G401 (cell line): Measurements from ENCODE around the gene HSPA4. TPM values are rescaled to one million over a fixed set of nuclear protein-coding genes. Genes with fewer than 3 reads are reported as not detected.

Source experiments
- DNase-seq: peaks from one replicate; pipeline ENCODE4 v3.0.0-alpha.2; 2015; ENCODE audit warnings: low spot score
- in situ Hi-C: cut with HindIII; loops from 2 replicates; pipeline ENCODE4 v1.10.0; 2016; ENCODE audit warnings: low sequenced_read_pairs, mixed read lengths
- total RNA-seq: library from RNA; depleted of rRNA; stranded (reverse); fragments of >200 nt; shearing (Covaris generic); gene quantifications from 2 replicates; pipeline ENCODE4 v1.2.3, GENCODE V29; 2014

The HSPA4 gene
- total RNA-seq, 1 experiment from 2014 or later, result 267 TPM

DNA sequence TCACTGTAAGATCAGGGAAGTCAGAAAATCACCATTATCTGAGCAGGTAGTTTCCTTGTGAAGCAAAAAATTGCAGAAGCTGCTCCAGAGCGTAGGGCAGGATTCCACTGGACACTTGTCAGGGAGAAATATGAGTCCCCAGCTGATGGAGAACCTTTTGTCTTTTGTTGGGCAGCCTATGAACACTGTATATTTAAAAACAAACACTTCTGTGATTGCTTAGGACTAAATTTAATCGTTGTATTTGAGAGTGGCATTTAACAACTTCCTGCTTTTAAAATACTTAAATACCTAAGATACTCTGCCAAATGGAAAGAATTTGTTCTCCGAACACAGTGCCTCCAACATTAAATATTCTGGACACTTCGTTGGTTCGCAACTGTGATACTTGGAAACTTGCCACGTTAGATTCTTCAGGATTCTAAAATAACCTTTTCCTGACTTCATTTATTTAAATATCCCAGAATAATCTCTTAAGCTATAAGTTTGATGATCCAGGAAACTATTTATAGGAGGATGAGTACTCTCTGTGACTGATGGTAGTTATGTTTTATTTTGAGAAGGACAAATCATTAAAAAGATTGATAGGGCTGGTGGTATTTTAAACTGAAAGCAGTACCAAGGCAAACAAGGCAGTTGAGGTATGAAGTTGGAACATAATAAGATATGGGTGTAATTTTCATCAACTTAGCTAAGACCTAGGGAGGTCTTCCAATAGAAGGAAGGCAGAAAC lies 2.7 kb upstream of the HSPA4 start:
- in situ Hi-C loops, result no loop called here
- no peak for DNase-seq

GRCh38 chr5:133049726-133050048 lies 2.1 kb upstream of the HSPA4 start:
- no peak for DNase-seq
- in situ Hi-C loops, result no loop called here

DNA sequence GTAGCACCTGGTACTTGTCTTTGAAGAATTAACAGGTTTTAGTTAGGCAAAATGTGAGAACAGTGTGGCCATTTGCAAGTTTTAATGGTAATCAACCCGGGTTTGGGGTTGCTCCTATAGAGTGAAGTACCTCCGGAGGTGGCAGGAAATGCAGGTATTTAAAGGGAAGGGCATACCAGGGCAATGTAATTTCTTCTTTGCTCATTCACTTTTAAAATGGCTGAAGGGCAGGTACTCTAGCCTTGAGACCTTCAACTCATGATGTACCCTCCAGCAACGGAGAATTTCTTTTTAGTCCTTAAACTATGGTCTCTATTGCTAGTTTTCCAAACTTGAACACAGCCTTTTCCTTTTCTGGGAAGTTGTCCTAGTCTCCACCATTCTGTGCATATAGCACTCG lies 1.3 kb upstream of the HSPA4 start:
- DNase-seq, result no peak

GRCh38 chr5:133051061-133051541 lies 712 bp upstream of the HSPA4 start:
- no peak for DNase-seq
- in situ Hi-C loops, result no loop called here

More for the DNA sequence above, 1.3 kb upstream of the HSPA4 start:
- in situ Hi-C loops, result no loop called here

DNA sequence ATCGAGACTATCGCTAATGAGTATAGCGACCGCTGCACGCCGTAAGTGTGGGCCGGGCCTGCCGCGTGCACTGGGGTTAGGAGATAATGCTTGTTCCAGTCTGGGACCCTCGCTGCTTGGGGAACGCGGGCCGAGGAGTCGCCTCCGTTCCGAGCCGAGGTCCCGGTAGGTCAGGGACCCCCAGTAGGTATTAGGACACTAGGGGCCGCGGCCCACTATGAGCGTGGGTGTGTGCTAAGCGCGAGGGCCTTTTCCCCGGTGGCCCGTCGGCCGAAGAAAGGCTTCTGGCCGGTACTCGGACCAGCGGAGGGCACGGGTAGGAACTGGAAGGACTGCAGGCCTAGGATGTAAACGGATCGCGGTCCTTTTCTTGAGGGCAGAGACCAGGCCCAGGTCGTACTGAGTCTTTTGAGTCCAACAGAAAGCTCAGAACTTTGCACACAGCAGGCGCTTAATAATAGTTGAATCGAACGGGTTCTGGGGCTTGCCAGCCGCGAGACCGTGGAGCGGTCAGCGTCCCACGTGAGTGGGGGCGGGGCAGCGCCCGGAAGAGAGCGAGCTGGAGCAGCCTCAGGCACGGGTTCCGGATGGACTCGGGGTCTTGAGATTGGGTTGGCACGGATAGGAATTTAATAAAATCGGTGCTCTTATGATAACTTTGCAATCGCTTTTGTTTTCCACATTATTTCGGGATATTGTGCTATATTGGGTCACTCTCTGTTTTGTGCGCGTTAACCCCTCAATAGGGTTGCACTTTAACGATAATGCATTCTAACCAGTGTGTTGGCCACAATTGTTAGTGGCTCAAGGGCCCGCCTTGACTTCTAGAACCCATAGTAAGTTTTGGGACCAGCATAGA lies 733 bp downstream of the HSPA4 start:
- in situ Hi-C loops, result no loop called here
- peak; percentile 18 for DNase-seq

GRCh38 chr5:133053448-133053847 lies 1.6 kb downstream of the HSPA4 start:
- DNase-seq, result no peak
- in situ Hi-C loops, result no loop called here

DNA sequence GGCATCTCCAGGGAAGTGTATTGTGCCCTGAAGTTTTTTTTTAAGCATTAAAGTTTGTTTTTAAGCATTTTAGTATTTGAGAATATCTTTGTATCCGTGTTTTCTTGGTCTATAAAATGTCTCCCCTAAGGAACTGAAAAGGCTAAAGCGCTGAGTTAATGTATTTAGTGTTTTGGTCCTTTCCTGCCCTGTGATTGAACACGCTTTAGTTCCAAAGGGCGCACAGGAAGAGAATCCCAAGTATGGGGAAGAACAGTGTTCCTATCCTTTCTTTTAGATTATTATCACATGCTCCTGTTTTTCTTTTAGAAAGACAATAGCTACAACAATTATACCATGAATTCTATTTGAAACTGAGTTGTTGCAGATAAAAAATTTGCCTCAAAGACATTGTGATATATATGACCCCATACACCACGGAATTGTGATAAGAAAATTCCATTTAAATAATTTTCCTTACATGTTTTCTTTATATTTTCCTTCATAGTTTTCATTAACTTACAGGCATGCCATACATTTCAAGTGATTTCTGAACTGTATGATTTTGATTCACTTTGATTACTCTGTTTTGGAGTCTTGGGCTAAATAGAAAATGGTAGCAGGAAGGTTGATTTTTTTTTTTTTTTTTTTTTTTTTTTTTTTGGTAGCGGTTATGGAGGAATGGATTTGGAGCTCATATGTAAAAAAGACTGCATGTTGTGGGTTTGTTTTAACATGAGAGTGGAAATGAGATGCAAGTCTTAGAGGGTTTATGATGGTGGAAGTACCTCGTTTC lies 3.1 kb downstream of the HSPA4 start:
- in situ Hi-C loops, result no loop called here
- no peak for DNase-seq

GRCh38 chr5:133056891-133057290 lies 5.1 kb downstream of the HSPA4 start:
- in situ Hi-C loops, result no loop called here
- no peak for DNase-seq

DNA sequence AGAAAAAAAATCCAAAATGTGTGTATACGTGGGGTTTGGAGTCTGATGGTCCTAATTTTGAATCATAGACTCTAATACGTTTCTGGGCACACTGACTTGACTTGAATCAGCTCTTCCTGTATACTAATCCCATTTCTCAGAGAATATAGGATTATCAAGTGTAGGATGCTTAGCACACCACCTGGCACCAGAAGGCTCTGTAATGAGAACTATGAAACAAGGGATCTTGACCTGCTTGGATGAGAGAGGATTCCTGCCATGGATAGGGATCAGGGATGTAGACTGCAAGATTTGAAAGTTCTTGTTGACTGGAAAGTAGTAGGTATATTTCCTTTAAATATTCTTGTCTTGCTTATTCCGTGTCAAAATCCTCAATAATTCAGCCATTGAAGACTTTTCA lies 7.8 kb downstream of the HSPA4 start:
- no peak for DNase-seq
- in situ Hi-C loops, result no loop called here

DNA sequence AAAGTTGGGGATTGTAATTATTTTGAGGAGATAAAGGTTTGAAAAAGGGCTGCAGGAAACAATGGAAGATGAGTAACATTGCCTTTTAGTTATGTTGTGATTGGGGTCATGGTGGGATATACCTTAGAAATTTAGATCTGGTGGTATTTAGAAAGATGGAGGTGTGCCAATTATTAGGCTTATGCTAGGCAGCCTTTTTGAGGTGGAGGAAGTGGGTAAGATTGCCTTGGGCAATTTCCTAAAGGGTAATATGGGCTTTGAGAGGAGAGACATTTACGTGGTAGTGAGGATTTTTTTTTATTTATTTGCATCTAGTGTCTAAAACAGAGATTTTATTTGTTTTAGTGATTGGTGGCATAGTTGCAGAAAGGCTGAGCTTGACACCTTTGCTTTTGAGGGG lies 10.5 kb downstream of the HSPA4 start:
- in situ Hi-C loops, result no loop called here
- DNase-seq, result no peak

- in situ Hi-C loops, result no loop called here
- no peak for DNase-seq
Measured at GRCh38 chr5:133063965-133064364, 12.2 kb downstream of the HSPA4 start.

DNA sequence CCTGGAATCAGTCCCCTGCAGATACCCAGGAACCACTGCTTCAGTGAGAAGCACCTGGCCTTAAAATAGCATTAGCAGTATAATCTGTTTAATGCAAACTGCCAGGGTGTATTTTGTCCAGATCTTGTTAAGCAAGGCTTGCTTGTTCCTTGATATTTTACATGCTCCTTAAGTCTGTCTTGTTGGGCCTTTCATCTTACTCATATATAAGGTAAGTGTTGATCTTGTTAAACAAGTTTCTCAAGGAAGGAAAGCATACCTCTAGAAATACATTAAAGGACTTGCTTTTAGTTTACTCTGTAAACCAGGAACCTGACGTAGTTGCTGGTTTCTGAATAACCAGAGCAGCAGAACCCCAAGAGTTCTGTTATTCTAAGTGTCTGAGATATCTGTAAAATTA lies 13.7 kb downstream of the HSPA4 start:
- in situ Hi-C loops, result no loop called here
- DNase-seq, result no peak

GRCh38 chr5:133066045-133066444 lies 14.2 kb downstream of the HSPA4 start:
- DNase-seq, result no peak
- in situ Hi-C loops, result no loop called here

DNA sequence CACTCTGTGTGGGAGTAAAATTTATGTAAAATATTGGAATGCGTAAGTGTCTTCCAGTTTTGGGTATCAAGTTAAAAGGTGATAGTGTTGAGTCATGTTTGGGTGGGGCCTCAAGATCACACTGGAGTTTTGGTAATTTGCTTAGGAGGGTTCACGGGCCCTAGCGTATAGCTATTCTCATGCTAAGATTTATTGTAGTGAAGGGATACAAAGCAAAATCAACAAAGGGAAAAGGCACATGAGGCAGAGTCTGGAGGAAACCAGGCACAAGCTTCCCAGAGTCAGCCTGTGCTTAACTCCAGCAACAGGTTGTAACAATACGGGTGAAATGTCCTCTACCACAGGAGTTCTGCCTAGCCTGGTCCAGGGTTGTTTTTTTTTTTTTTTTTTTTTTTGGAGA lies 20.2 kb downstream of the HSPA4 start:
- DNase-seq, result no peak
- in situ Hi-C loops, result no loop called here

DNA sequence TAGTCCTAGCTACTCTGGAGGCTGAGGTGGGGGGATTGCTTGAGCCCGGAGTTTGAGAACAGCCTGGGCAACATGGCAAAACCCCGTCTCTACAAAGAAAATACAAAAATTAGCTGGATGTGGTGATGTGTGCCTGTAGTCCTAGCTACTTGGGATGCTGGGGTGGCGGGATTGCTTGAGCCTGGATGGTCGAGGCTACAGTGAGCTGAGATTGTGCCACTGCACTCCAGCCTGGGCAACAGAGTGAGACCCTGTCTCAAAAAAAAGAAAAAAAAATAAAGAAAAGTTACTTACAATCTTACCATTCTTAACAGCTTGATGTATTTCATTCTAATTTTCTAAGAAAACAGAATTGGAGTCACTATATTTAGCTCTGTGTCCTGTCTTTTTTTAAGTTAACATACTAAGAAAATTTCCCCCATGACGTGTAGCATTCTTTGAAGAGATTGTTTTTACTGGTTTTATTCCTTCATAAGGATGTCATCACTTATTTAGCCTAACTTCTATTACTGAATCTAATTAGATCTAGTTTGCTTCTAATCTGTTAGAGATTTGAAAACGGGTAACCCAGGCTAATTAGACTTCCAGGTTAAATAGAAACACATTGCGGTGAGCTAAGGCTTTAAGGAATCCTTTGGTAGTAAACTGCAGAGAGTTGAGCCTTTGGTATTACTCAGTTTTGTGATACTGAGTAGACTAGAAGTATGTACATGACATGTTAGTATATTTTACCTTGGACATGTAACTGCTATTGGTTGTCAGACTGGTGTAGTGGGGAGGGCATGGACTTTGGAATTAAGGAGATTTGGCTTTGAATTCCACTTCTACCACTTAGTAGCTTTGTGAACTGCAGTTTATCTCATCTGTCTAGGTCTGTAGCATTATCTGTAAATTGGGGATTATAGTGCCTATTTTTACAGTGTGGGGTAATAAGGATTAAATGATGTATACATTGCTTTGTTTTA lies 24.0 kb downstream of the HSPA4 start:
- DNase-seq, result no peak
- in situ Hi-C loops, result no loop called here

- no peak for DNase-seq
- in situ Hi-C loops, result no loop called here
Measured at GRCh38 chr5:133079048-133079447, 27.2 kb downstream of the HSPA4 start.

GRCh38 chr5:133081036-133081435 lies 29.2 kb downstream of the HSPA4 start:
- no peak for DNase-seq
- in situ Hi-C loops, result no loop called here

DNA sequence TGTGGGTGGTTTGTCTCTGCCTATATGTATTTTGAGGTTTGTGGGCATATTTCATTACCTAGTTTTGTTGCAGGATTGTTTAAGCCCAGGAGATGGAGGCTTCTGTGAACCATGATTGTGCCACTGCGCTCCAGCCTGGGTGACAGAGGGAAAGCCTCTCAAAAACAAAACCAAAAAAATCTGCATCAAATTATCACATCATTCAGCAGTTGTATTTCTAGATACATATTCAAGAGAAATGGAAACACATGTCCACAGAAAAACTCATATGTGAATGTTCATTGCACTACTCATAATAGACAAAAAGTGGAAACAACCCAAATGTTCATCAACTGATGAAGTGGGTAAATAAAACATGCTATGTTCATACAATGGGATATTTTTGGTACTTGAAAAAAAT lies 29.9 kb downstream of the HSPA4 start:
- in situ Hi-C loops, result no loop called here
- no peak for DNase-seq

DNA sequence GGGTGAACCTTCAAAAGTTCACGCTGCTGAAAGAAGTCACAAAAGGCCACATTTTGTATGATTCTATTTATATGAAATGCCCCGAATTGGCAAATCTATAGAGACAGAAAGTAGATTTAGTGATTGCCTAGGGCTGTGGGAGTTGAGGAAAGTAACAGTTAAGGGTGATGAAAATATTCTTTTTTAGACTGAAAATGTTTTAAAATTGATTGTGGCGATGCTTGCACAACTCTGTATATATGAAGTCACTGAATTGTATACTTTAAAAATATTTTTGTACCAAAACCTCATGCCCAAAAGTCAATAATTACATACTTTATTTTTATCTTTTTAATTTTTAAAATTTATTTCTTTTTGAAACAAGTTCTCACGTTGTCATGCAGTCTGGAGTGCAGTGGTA lies 30.3 kb downstream of the HSPA4 start:
- in situ Hi-C loops, result no loop called here
- no peak for DNase-seq
